ENCODE results near the gene ADGRE3. TPM values are rescaled to one million over a fixed set of nuclear protein-coding genes. Genes with fewer than 3 reads are reported as not detected.
"Not testable (repeated sequence)": the region's sequence is repeated elsewhere in the genome, so short reads cannot be mapped to it uniquely, and the experiment has no call there.

Gene ADGRE3
- total RNA-seq, 1 donor from 2014 or later = not detected

GRCh38 chr19:14599548-14600147 lies 75.0 kb downstream of the ADGRE3 start:
- H3K4me3 Mint-ChIP-seq (ENCODE audit: unreplicated experiment) = no peak overlapping the region
- peaks cover 34% of the 10 kb centered on the region for H3K9me3 Mint-ChIP-seq (ENCODE audit: unreplicated experiment)
- H3K4me1 Mint-ChIP-seq (ENCODE audit: unreplicated experiment) = no peaks in the 10 kb centered on the region
- TF ChIP-seq CTCF (IDR thresholded peaks at IDR 0.05; ENCODE audit: unreplicated experiment) = no peak
- H3K27me3 Mint-ChIP-seq (ENCODE audit: unreplicated experiment) = peaks cover 7% of the 10 kb centered on the region
- peaks cover 13% of the 10 kb centered on the region for H3K36me3 Mint-ChIP-seq (ENCODE audit: low read depth, unreplicated experiment)
- DNase-seq (ENCODE audit: low spot score) = no peak
- no peak overlapping the region for H3K27ac Mint-ChIP-seq (ENCODE audit: unreplicated experiment)

- peaks cover 18% of the 10 kb centered on the region for H3K36me3 Mint-ChIP-seq (ENCODE audit: low read depth, unreplicated experiment)
- peak overlapping the region; percentile 43 for H3K4me3 Mint-ChIP-seq (ENCODE audit: unreplicated experiment)
- peaks cover 7% of the 10 kb centered on the region for H3K27me3 Mint-ChIP-seq (ENCODE audit: unreplicated experiment)
- H3K4me1 Mint-ChIP-seq (ENCODE audit: unreplicated experiment) = no peaks in the 10 kb centered on the region
- peaks cover 26% of the 10 kb centered on the region for H3K9me3 Mint-ChIP-seq (ENCODE audit: unreplicated experiment)
- no peak overlapping the region for H3K27ac Mint-ChIP-seq (ENCODE audit: unreplicated experiment)
- no peak for DNase-seq (ENCODE audit: low spot score)
- TF ChIP-seq CTCF (IDR thresholded peaks at IDR 0.05; ENCODE audit: unreplicated experiment) = no peak
These were observed 79.1 kb downstream of the ADGRE3 start for GRCh38 chr19:14595558-14595957.

- H3K27me3 Mint-ChIP-seq (ENCODE audit: unreplicated experiment); H3K27ac Mint-ChIP-seq (ENCODE audit: unreplicated experiment); DNase-seq (ENCODE audit: low spot score); H3K4me3 Mint-ChIP-seq (ENCODE audit: unreplicated experiment); H3K36me3 Mint-ChIP-seq (ENCODE audit: low read depth, unreplicated experiment); H3K9me3 Mint-ChIP-seq (ENCODE audit: unreplicated experiment); H3K4me1 Mint-ChIP-seq (ENCODE audit: unreplicated experiment): not testable (repeated sequence)
These were observed 85.2 kb downstream of the ADGRE3 start for GRCh38 chr19:14589433-14589832.

GRCh38 chr19:14585187-14585586 lies 89.5 kb downstream of the ADGRE3 start:
- H3K9me3 Mint-ChIP-seq (ENCODE audit: unreplicated experiment); H3K27ac Mint-ChIP-seq (ENCODE audit: unreplicated experiment); DNase-seq (ENCODE audit: low spot score); H3K36me3 Mint-ChIP-seq (ENCODE audit: low read depth, unreplicated experiment); H3K4me1 Mint-ChIP-seq (ENCODE audit: unreplicated experiment); H3K27me3 Mint-ChIP-seq (ENCODE audit: unreplicated experiment); H3K4me3 Mint-ChIP-seq (ENCODE audit: unreplicated experiment): not testable (repeated sequence)

GRCh38 chr19:14584372-14584771 lies 90.3 kb downstream of the ADGRE3 start:
- H3K27ac Mint-ChIP-seq (ENCODE audit: unreplicated experiment); H3K36me3 Mint-ChIP-seq (ENCODE audit: low read depth, unreplicated experiment); H3K27me3 Mint-ChIP-seq (ENCODE audit: unreplicated experiment); DNase-seq (ENCODE audit: low spot score); H3K4me1 Mint-ChIP-seq (ENCODE audit: unreplicated experiment); H3K4me3 Mint-ChIP-seq (ENCODE audit: unreplicated experiment); H3K9me3 Mint-ChIP-seq (ENCODE audit: unreplicated experiment): not testable (repeated sequence)

- peaks cover 6% of the 10 kb centered on the region for H3K9me3 Mint-ChIP-seq (ENCODE audit: unreplicated experiment)
- H3K36me3 Mint-ChIP-seq (ENCODE audit: low read depth, unreplicated experiment) = no peaks in the 10 kb centered on the region
- H3K4me1 Mint-ChIP-seq (ENCODE audit: unreplicated experiment) = no peaks in the 10 kb centered on the region
- H3K4me3 Mint-ChIP-seq (ENCODE audit: unreplicated experiment) = no peak within 1 kb of the TSS
- no peak within 1 kb of the TSS for H3K27ac Mint-ChIP-seq (ENCODE audit: unreplicated experiment)
- peaks cover 3% of the 10 kb centered on the region for H3K27me3 Mint-ChIP-seq (ENCODE audit: unreplicated experiment)
- TF ChIP-seq CTCF (IDR thresholded peaks at IDR 0.05; ENCODE audit: unreplicated experiment) = no peak
- no peak for DNase-seq (ENCODE audit: low spot score)
These were observed 91.7 kb downstream of the ADGRE3 start, which contains the start of gene CLEC17A for GRCh38 chr19:14582894-14583340. CLEC17A (plus strand) TSS chr19:14583084; CDS start chr19:14583161, 77 bp downstream.

All from endothelial cell (in vitro differentiated cells).